Measurements from ENCODE around the gene VAV2.

Gene VAV2

DNA sequence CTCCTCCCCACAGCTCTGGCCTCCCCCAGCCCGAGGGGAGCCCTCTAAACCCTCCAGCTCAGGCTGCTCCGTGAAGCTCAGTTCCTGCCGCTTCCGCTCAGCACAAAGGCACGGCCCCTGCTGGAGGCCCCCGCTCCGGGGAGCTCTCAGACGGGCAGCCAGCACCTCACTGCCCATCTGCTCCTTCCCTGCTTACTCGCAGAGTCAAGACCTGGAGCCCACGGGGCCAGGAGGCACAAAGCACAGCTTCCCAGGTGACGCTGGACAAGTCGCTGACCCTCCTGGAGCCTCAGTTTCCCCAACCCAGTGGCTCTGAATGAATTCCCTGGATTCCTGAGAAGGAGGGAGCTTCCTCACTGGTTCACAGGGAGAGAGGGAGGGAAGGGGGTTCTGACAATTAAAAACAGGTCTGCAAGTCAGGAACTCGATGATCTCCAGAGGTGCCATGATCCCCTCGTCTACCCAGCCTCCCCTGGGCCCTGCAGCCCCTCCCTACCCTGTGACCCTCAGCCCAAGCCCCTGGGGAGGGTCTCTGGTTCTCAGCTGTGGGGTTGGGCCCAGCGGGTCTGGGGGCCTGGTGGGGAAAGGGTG is 36.2 kb downstream of the VAV2 start:
- Histone ChIP-seq H3K4me2 (ENCODE audit: low read length) (no peak overlapping the region), H2AFZ (no peak overlapping the region), H3K9me3 (ENCODE audit: control insufficient read depth, low read length) (no peaks in the 10 kb centered on the region), H3K4me1 (peaks cover 3% of the 10 kb centered on the region), H3K4me3 (ENCODE audit: low read depth, low read length) (no peak overlapping the region), H3K9ac (no peak overlapping the region), H3K27me3 (ENCODE audit: control insufficient read depth, insufficient read depth, low read length) (no peaks in the 10 kb centered on the region), H3K79me2 (peaks cover 3% of the 10 kb centered on the region), H3K36me3 (ENCODE audit: control insufficient read depth, insufficient read depth, low read length) (no peaks in the 10 kb centered on the region), H3K27ac (no peak overlapping the region)
- TF ChIP-seq, protein P1, sequence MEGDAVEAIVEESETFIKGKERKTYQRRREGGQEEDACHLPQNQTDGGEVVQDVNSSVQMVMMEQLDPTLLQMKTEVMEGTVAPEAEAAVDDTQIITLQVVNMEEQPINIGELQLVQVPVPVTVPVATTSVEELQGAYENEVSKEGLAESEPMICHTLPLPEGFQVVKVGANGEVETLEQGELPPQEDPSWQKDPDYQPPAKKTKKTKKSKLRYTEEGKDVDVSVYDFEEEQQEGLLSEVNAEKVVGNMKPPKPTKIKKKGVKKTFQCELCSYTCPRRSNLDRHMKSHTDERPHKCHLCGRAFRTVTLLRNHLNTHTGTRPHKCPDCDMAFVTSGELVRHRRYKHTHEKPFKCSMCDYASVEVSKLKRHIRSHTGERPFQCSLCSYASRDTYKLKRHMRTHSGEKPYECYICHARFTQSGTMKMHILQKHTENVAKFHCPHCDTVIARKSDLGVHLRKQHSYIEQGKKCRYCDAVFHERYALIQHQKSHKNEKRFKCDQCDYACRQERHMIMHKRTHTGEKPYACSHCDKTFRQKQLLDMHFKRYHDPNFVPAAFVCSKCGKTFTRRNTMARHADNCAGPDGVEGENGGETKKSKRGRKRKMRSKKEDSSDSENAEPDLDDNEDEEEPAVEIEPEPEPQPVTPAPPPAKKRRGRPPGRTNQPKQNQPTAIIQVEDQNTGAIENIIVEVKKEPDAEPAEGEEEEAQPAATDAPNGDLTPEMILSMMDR (IDR thresholded peaks at IDR 0.05) = no peak

DNA sequence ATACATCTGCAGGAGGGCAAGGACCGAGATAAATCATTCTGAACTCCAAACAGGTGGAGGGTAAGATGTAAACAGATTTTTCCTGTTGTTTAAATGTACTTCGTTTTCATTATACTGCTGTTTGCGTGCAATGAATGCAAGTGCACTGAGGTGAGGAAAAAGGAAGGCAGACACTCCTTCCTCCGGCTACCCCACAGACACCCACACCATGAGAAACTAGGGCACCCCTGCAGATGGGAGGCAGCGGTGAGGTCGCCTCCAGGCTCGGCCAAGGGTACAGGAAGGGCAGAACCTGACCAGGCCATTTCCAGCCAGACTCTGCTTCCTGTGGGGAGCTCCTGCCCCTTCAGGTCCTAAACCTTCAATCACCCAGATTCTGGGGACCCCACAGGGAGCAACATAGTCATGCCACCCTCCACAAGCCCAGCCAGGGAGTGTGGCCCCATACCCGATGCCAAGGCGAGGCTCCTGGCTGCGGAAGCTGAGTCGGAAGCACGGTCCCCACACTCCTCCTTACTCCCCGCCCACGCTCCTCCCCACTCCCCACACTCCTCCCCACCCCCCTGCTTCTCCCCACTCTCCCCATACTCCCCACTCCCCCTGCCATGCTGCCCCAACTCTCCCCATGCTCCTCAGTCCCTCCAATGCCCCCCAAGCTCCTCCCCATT is 37.1 kb downstream of the VAV2 start:
- H3K27ac ChIP-seq = no peak overlapping the region
- H3K4me1 ChIP-seq = peaks cover 3% of the 10 kb centered on the region
- TF ChIP-seq, protein P1 (IDR thresholded peaks at IDR 0.05) = no peak

DNA sequence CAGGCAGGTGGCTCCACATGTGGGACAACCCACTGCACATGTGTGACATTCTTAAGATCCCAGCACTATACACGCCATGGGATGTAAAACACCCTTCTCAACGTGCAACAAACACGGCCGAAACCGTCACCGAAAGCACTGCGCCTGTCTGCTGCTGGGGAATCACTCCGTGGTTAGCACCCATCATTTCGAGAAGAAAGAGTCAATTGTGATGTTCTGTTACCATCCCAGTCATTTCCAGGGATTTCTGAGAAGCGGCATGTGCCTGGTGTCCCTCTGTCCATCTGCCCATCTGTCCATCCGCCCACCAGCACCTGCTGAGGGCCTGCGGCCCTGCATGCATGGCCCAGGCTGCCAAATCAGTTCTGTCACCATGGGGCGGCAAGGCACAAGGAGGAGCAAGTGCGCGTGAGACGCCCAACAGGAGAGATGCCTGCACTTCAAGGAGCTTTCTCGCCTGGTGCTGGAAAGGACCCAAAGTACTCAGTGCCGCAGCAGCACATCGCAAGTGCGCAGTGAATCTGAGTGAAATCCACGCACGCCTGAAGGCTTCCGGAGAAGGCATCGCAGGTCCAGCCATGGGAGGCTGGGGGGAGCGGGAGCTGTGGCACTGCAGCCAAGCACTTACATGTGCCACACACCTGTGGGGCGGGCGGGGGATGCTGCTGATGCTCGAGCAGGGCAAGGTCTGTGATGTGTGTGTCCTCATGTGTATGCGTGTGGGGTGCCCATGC is 38.0 kb downstream of the VAV2 start:
- Histone ChIP-seq H3K4me2 (ENCODE audit: low read length) (no peak overlapping the region), H3K9me3 (ENCODE audit: control insufficient read depth, low read length) (no peaks in the 10 kb centered on the region), H3K9ac (no peak overlapping the region), H3K4me1 (peaks cover 3% of the 10 kb centered on the region), H2AFZ (no peak overlapping the region), H3K36me3 (ENCODE audit: control insufficient read depth, insufficient read depth, low read length) (no peaks in the 10 kb centered on the region), H3K27me3 (ENCODE audit: control insufficient read depth, insufficient read depth, low read length) (no peaks in the 10 kb centered on the region), H3K4me3 (ENCODE audit: low read depth, low read length) (no peak overlapping the region), H3K27ac (no peak overlapping the region), H3K79me2 (peaks cover 3% of the 10 kb centered on the region)
- TF ChIP-seq, protein P1 (IDR thresholded peaks at IDR 0.05) = no peak

More for the DNA sequence above, 37.1 kb downstream of the VAV2 start:
- H3K9me3 ChIP-seq (ENCODE audit: control insufficient read depth, low read length) = no peaks in the 10 kb centered on the region
- peaks cover 3% of the 10 kb centered on the region for H3K79me2 ChIP-seq
- no peak overlapping the region for H3K4me3 ChIP-seq (ENCODE audit: low read depth, low read length)
- no peaks in the 10 kb centered on the region for H3K36me3 ChIP-seq (ENCODE audit: control insufficient read depth, insufficient read depth, low read length)
- no peaks in the 10 kb centered on the region for H3K27me3 ChIP-seq (ENCODE audit: control insufficient read depth, insufficient read depth, low read length)
- H3K4me2 ChIP-seq (ENCODE audit: low read length) = no peak overlapping the region
- no peak overlapping the region for H3K9ac ChIP-seq
- no peak overlapping the region for H2AFZ ChIP-seq

DNA sequence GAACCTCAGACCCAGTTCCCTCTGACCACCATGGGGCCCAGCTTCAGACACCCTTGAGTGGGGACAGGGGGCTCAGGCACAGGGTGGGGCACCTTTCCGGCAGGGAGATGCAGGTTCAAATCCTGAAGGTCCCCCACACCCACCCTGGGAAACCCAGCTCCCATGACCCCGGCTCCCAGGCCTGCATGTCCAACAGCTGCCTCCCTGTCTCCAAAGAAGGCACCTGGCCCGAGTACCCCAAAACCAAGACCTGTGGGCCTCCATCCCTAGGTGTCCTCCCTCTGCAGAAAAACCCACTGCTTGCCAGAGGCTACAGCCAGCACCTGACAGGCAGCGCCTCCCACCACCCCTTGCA is 38.5 kb downstream of the VAV2 start:
- H3K4me2 ChIP-seq (ENCODE audit: low read length) = no peak overlapping the region
- H3K27me3 ChIP-seq (ENCODE audit: control insufficient read depth, insufficient read depth, low read length) = no peaks in the 10 kb centered on the region
- H3K36me3 ChIP-seq (ENCODE audit: control insufficient read depth, insufficient read depth, low read length) = no peaks in the 10 kb centered on the region
- no peak overlapping the region for H3K27ac ChIP-seq
- H3K9me3 ChIP-seq (ENCODE audit: control insufficient read depth, low read length) = no peaks in the 10 kb centered on the region
- H3K79me2 ChIP-seq = no peaks in the 10 kb centered on the region
- H3K4me3 ChIP-seq (ENCODE audit: low read depth, low read length) = no peak overlapping the region
- TF ChIP-seq, protein P1 (IDR thresholded peaks at IDR 0.05) = no peak
- H3K4me1 ChIP-seq = peaks cover 3% of the 10 kb centered on the region
- no peak overlapping the region for H2AFZ ChIP-seq
- no peak overlapping the region for H3K9ac ChIP-seq
